ENCODE measurements around the gene ZNF138.
"Not testable (repeated sequence)": the region's sequence is repeated elsewhere in the genome, so short reads cannot be mapped to it uniquely, and the experiment has no call there.

The ZNF138 gene

GRCh38 chr7:64774204-64774842, 19.9 kb upstream of the ZNF138 start:
- no peak for DNase-seq (ENCODE audit: low spot score)
- TF ChIP-seq CTCF (IDR thresholded peaks at IDR 0.05; ENCODE audit: extremely low read depth, missing control alignments) = no peak

GRCh38 chr7:64775289-64775688, 18.9 kb upstream of the ZNF138 start:
- TF ChIP-seq CTCF (IDR thresholded peaks at IDR 0.05; ENCODE audit: extremely low read depth, missing control alignments) = no peak
- DNase-seq (ENCODE audit: low spot score) = no peak

GRCh38 chr7:64784842-64785241, 9.4 kb upstream of the ZNF138 start:
- DNase-seq (ENCODE audit: low spot score) = not testable (repeated sequence)

GRCh38 chr7:64787295-64787694, 6.9 kb upstream of the ZNF138 start:
- no peak for TF ChIP-seq CTCF (IDR thresholded peaks at IDR 0.05; ENCODE audit: extremely low read depth, missing control alignments)
- DNase-seq (ENCODE audit: low spot score) = no peak

- not testable (repeated sequence) for DNase-seq (ENCODE audit: low spot score)
Measured at GRCh38 chr7:64789241-64789640, 5.0 kb upstream of the ZNF138 start.

- no peak for TF ChIP-seq CTCF (IDR thresholded peaks at IDR 0.05; ENCODE audit: extremely low read depth, missing control alignments)
- DNase-seq (ENCODE audit: low spot score) = no peak
Measured at GRCh38 chr7:64793106-64793755, 997 bp upstream of the ZNF138 start.

- no peak for DNase-seq (ENCODE audit: low spot score)
- TF ChIP-seq CTCF (IDR thresholded peaks at IDR 0.05; ENCODE audit: extremely low read depth, missing control alignments) = no peak
Measured at GRCh38 chr7:64795176-64795575, 948 bp downstream of the ZNF138 start.

- not testable (repeated sequence) for DNase-seq (ENCODE audit: low spot score)
Measured at GRCh38 chr7:64799169-64799568, 4.9 kb downstream of the ZNF138 start.

GRCh38 chr7:64802699-64803098, 8.5 kb downstream of the ZNF138 start:
- DNase-seq (ENCODE audit: low spot score) = no peak
- TF ChIP-seq CTCF (IDR thresholded peaks at IDR 0.05; ENCODE audit: extremely low read depth, missing control alignments) = no peak

All from GM20000 (cell line).